ENCODE data around the gene CRY2.
"Not testable (repeated sequence)": the region's sequence is repeated elsewhere in the genome, so short reads cannot be mapped to it uniquely, and the experiment has no call there.

Gene CRY2

DNA sequence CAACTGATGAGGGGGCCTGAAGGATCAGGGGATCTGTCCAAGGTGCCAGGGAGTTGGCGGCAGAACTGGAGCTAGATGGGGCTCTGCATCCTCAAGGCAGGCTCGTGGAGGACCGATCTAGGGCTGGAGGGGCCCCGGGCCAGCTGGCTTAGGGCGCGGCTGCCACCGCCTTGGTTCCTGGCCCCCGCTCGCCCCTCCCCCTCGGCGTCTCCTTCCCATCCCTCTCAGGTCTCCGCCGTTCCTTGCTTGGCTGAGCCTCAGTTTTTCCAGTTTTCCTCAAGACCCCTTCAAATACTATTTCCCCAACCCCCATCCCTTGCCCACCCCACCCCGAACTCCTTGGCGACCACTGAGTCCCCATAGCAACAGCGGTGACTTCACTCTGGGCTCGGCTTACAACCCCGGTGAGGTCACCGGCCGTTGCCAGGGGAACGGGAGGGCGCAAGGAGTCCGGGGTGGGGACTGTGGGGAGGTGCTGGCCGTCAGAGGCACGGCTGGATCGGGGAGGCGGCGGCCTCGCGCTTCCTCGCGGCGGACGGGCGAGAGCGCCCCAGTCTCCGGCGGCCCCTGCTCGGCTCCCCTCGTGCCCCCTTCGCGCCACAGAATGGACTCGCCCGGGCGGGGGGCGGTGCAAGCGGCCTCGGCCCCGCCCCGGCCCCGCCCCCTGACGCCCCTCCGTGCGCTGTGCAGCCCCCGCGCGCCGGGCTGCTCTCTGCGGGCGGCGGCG lies 52.3 kb downstream of the CRY2 start:
- DNase-seq (ENCODE audit: low read depth): peak; percentile 84
- TF ChIP-seq, protein P1, sequence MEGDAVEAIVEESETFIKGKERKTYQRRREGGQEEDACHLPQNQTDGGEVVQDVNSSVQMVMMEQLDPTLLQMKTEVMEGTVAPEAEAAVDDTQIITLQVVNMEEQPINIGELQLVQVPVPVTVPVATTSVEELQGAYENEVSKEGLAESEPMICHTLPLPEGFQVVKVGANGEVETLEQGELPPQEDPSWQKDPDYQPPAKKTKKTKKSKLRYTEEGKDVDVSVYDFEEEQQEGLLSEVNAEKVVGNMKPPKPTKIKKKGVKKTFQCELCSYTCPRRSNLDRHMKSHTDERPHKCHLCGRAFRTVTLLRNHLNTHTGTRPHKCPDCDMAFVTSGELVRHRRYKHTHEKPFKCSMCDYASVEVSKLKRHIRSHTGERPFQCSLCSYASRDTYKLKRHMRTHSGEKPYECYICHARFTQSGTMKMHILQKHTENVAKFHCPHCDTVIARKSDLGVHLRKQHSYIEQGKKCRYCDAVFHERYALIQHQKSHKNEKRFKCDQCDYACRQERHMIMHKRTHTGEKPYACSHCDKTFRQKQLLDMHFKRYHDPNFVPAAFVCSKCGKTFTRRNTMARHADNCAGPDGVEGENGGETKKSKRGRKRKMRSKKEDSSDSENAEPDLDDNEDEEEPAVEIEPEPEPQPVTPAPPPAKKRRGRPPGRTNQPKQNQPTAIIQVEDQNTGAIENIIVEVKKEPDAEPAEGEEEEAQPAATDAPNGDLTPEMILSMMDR (conservative IDR thresholded peaks at IDR 0.05; ENCODE audit: control insufficient read depth, insufficient read depth, low read depth, low read length): no peak
- peak overlapping the region; percentile 41 for H3K4me3 ChIP-seq (ENCODE audit: control insufficient read depth, low read depth, low read length)

DNA sequence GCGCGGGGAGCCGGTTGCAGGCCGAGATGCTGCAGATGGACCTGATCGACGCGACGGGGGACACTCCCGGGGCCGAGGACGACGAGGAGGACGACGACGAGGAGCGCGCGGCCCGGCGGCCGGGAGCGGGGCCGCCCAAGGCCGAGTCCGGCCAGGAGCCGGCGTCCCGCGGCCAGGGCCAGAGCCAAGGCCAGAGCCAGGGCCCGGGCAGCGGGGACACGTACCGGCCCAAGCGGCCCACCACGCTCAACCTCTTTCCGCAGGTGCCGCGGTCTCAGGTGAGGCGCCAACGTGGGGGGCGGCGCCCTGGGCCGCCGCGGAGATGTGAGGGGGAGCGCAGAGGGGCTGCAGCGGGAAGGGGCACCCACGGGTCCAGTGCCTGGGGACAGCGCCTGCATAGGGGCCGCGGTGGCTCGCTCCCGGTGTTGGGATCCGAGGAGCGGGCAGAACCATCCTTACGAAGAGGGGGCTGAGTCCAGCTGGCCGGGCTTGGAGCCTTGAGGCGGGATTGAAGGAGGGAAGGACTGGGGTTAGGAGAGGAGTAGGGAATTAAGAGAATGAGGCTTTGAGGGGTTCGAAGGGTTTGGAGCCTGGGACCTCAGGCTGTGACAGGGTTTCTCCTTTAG lies 53.0 kb downstream of the CRY2 start:
- DNase-seq (ENCODE audit: low read depth): not testable (repeated sequence)
- peak overlapping the region; percentile 46 for H3K4me3 ChIP-seq (ENCODE audit: control insufficient read depth, low read depth, low read length)

DNA sequence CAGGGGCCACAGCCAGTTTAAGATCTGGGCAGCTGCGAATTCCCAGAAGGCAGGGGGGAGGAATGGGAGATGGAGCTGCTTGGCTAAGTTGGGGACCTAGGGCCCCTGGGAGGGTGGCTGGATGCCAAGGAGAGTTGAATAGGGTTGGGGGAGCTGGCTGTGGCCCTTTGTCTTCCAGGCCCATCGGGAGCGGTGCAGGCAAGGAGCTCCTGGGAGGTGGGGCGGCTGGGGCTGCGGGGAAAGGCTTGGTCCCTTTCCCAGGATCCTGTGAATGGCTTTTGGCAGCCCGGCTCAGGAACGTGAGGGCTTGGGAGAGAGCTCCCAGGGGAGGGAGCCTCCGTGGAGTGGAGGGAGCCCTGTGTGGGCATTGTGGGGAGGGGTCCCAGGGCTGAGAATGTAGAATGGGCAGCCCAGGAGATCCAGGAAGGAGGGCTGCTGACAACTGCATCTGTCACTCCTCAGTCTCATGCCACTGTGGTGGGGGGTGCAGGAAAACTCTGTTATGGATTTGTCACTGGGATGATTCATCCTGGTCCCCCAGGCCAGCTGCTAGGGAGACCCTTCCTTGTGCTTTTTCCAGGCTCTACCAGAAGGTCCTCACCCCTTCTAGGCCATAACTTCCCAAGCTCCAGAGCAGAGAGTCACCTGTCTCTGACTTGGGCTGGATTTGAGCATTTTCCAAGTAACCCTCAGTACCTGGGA lies 53.8 kb downstream of the CRY2 start:
- TF ChIP-seq, protein P1 (conservative IDR thresholded peaks at IDR 0.05; ENCODE audit: control insufficient read depth, insufficient read depth, low read depth, low read length): no peak
- DNase-seq (ENCODE audit: low read depth): no peak
- peak overlapping the region; percentile 46 for H3K4me3 ChIP-seq (ENCODE audit: control insufficient read depth, low read depth, low read length)

DNA sequence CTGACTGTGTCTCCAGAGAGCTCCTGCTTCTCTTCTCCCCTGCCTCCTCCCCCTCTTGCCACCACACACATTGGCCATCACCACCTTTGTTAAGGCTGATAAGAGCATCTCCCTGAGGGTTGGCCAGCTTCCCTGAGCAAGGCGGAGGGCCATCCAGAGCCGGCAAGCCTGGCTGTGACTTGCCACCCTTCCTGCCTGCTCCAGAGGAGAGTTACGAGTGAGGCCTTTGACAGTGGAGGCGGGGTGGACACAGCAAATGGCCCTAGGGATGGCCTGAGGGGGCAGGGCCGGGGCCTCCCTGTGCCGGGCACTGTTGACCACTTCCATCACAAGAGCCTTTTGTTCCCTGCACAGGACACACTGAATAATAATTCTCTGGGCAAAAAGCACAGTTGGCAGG lies 54.4 kb downstream of the CRY2 start:
- H3K4me3 ChIP-seq (ENCODE audit: control insufficient read depth, low read depth, low read length): no peak overlapping the region
- DNase-seq (ENCODE audit: low read depth): no peak
- TF ChIP-seq, protein P1 (conservative IDR thresholded peaks at IDR 0.05; ENCODE audit: control insufficient read depth, insufficient read depth, low read depth, low read length): no peak

DNA sequence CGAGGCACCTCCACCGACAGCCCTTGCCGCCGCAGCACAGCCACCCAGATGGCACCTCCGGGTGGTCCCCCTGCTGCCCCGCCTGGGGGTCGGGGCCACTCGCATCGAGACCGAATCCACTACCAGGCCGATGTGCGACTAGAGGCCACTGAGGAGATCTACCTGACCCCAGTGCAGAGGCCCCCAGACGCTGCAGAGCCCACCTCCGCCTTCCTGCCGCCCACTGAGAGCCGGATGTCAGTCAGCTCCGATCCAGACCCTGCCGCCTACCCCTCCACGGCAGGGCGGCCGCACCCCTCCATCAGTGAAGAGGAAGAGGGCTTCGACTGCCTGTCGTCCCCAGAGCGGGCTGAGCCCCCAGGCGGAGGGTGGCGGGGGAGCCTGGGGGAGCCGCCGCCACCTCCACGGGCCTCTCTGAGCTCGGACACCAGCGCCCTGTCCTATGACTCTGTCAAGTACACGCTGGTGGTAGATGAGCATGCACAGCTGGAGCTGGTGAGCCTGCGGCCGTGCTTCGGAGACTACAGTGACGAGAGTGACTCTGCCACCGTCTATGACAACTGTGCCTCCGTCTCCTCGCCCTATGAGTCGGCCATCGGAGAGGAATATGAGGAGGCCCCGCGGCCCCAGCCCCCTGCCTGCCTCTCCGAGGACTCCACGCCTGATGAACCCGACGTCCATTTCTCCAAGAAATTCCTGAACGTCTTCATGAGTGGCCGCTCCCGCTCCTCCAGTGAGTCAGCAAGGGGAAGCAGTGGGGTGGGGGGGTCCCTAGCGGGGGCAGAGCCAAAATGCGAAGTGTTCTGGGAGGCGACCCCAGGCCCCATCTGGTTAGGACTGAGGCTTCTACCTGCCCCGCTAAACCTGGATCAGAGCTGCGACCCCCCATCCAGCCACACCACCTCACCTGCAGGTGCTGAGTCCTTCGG lies 55.4 kb downstream of the CRY2 start:
- H3K4me3 ChIP-seq (ENCODE audit: control insufficient read depth, low read depth, low read length): no peak overlapping the region
- TF ChIP-seq, protein P1 (conservative IDR thresholded peaks at IDR 0.05; ENCODE audit: control insufficient read depth, insufficient read depth, low read depth, low read length): no peak
- DNase-seq (ENCODE audit: low read depth): no peak

DNA sequence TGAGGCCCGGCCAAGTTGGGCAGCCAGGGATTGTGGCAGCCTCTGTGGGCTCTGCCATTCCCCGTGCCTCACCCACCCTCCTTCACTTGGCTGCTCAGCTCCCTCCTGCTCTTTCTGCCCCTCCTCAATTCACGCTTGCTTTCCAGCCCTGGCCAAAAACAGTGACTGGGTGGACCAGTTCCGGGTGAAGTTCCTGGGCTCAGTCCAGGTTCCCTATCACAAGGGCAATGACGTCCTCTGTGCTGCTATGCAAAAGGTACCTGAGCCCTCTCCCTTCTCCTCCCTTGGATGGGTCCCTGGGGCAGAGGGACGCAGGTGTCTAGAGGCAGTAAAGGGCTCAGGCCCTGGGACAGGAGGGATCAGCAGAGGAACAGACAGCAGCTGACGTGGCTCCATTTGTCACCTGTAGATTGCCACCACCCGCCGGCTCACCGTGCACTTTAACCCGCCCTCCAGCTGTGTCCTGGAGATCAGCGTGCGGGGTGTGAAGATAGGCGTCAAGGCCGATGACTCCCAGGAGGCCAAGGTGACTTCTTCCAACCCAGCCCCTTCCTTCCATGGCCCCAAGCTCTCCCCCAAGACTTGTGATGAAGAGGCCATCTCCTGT lies 57.1 kb downstream of the CRY2 start:
- DNase-seq (ENCODE audit: low read depth): no peak
- no peak overlapping the region for H3K4me3 ChIP-seq (ENCODE audit: control insufficient read depth, low read depth, low read length)
- TF ChIP-seq, protein P1 (conservative IDR thresholded peaks at IDR 0.05; ENCODE audit: control insufficient read depth, insufficient read depth, low read depth, low read length): no peak

Data from fibroblast of mammary gland (primary cell).